ENCODE measurements around the gene EIF4B.

The EIF4B gene

GRCh38 chr12:53051058-53051880 lies 45.0 kb downstream of the EIF4B start:
- DNase-seq (ENCODE audit: low read depth): peak; percentile 74
- peak overlapping the region; percentile 93 for H3K4me3 ChIP-seq (ENCODE audit: low read length)
- peak; percentile 29 for TF ChIP-seq CTCF (conservative IDR thresholded peaks at IDR 0.05; ENCODE audit: low read length)

GRCh38 chr12:53051881-53052412 lies 45.7 kb downstream of the EIF4B start:
- peak overlapping the region; percentile 93 for H3K4me3 ChIP-seq (ENCODE audit: low read length)
- TF ChIP-seq CTCF (conservative IDR thresholded peaks at IDR 0.05; ENCODE audit: low read length): no peak
- no peak for DNase-seq (ENCODE audit: low read depth)

- H3K4me3 ChIP-seq (ENCODE audit: low read length): peak overlapping the region; percentile 93
- TF ChIP-seq CTCF (conservative IDR thresholded peaks at IDR 0.05; ENCODE audit: low read length): no peak
- peak; percentile 84 for DNase-seq (ENCODE audit: low read depth)
Observed at GRCh38 chr12:53052419-53053217, 46.4 kb downstream of the EIF4B start.

- peak; percentile 61 for TF ChIP-seq CTCF (conservative IDR thresholded peaks at IDR 0.05; ENCODE audit: low read length)
- no peak for DNase-seq (ENCODE audit: low read depth)
- H3K4me3 ChIP-seq (ENCODE audit: low read length): peak overlapping the region; percentile 46
Observed at GRCh38 chr12:53053218-53054111, 47.2 kb downstream of the EIF4B start.

GRCh38 chr12:53054112-53054878 lies 48.0 kb downstream of the EIF4B start:
- no peak for TF ChIP-seq CTCF (conservative IDR thresholded peaks at IDR 0.05; ENCODE audit: low read length)
- DNase-seq (ENCODE audit: low read depth): peak; percentile 78

More at GRCh38 chr12:53054112-53054878, 48.0 kb downstream of the EIF4B start:
- peak overlapping the region; percentile 34 for H3K4me3 ChIP-seq (ENCODE audit: low read length)
